HG03378 (cell line): Measurements from ENCODE around the gene SHOC2.

Experiments
- ATAC-seq: cut with Tn5 transposase; IDR thresholded peaks from one replicate; pipeline ENCODE4 v1.9.1; 2021; ENCODE audit warnings: mild to moderate bottlenecking, moderate library complexity; ENCODE audit not compliant: unreplicated experiment

The SHOC2 gene

GRCh38 chr10:110919349-110919931, at the start of gene SHOC2:
Gene SHOC2 (plus strand): TSS chr10:110919604. CDS start chr10:110964359, 44,755 bp downstream.
- ATAC-seq, result no peak

- ATAC-seq, result no peak
Measured at GRCh38 chr10:110870823-110871297, 48.5 kb upstream of the SHOC2 start.

- ATAC-seq, result peak; percentile 68
Measured at GRCh38 chr10:110871298-110872084, 47.9 kb upstream of the SHOC2 start, which contains the start of gene PDCD4. Gene PDCD4 (plus strand): TSS chr10:110871928. CDS start chr10:110876028, 4,100 bp downstream.

GRCh38 chr10:110872145-110872983, 47.0 kb upstream of the SHOC2 start:
- peak; percentile 27 for ATAC-seq

- ATAC-seq, result no peak
Measured at GRCh38 chr10:110872984-110873923, 46.1 kb upstream of the SHOC2 start.

- no peak for ATAC-seq
Measured at GRCh38 chr10:110873951-110874350, 45.5 kb upstream of the SHOC2 start.

GRCh38 chr10:110876000-110876399, 43.4 kb upstream of the SHOC2 start:
- no peak for ATAC-seq

- no peak for ATAC-seq
Measured at GRCh38 chr10:110876788-110877187, 42.6 kb upstream of the SHOC2 start.

- no peak for ATAC-seq
Measured at GRCh38 chr10:110880012-110880411, 39.4 kb upstream of the SHOC2 start.

- no peak for ATAC-seq
Measured at GRCh38 chr10:110881247-110881646, 38.2 kb upstream of the SHOC2 start.

GRCh38 chr10:110881905-110882304, 37.5 kb upstream of the SHOC2 start:
- ATAC-seq, result no peak

GRCh38 chr10:110883924-110884323, 35.5 kb upstream of the SHOC2 start:
- ATAC-seq, result no peak

- no peak for ATAC-seq
Measured at GRCh38 chr10:110885932-110886674, 33.3 kb upstream of the SHOC2 start.

GRCh38 chr10:110887560-110887959, 31.8 kb upstream of the SHOC2 start:
- ATAC-seq, result no peak

GRCh38 chr10:110892602-110893288, 26.7 kb upstream of the SHOC2 start:
- ATAC-seq, result no peak

GRCh38 chr10:110893559-110894179, 25.7 kb upstream of the SHOC2 start:
- no peak for ATAC-seq

- ATAC-seq, result no peak
Measured at GRCh38 chr10:110897184-110897583, 22.2 kb upstream of the SHOC2 start.

GRCh38 chr10:110898391-110898790, 21.0 kb upstream of the SHOC2 start:
- no peak for ATAC-seq
